Pancreas (tissue), 10 donors: ENCODE data around the gene RNASE7. TPM values are rescaled to one million over a fixed set of nuclear protein-coding genes. Genes with fewer than 3 reads are reported as not detected.

ENCODE experiments used
- ATAC-seq, 4 donors: fragments of 200-7000 bp; cut with Tn5 transposase; one replicate each; pipeline versions ENCODE4 v1.8.0 to v1.9.1; 2020; ENCODE audit warnings: mild to moderate bottlenecking in 4 of 4, moderate library complexity in 4 of 4
- DNase-seq, 6 donors: peaks; one replicate each; pipeline ENCODE4 v3.0.0-alpha.2; 2020
- FAIRE-seq: peaks from 2 replicates; lab custom pipeline; 2012; peaks lifted over from hg19 to GRCh38; lab: Jason Lieb, UNC
- H3K27ac ChIP-seq, 4 donors: fragments of 200-600 bp; sonication (generic); 1 replicate in 3 of 4; 2 replicates in 1 of 4; pipeline versions ENCODE4 v1.5.0 to v1.8.0; 2020
- H3K27me3 ChIP-seq, 4 donors: fragments of 200-600 bp; one replicate each; pipeline ENCODE4 v1.8.0; 2021
- H3K36me3 ChIP-seq, 3 donors: fragments of 200-600 bp; sonication (generic) in 1 of 3; one replicate each; pipeline versions ENCODE4 v1.5.0 to v1.8.0; 2020 to 2021
- H3K4me1 ChIP-seq, 3 donors: fragments of 200-600 bp; one replicate each; pipeline ENCODE4 v1.8.0; 2021
- H3K4me3 ChIP-seq, 4 donors: fragments of 200-600 bp; sonication (generic) in 2 of 4; one replicate each; pipeline versions ENCODE4 v1.5.0 to v1.8.0; 2020 to 2021
- H3K9me3 ChIP-seq, 4 donors: fragments of 200-600 bp; one replicate each; pipeline ENCODE4 v1.8.0; 2021
- CTCF ChIP-seq, 4 donors: fragments of 200-600 bp; sonication (generic) in 3 of 4; IDR thresholded peaks; one replicate each; pipeline versions ENCODE4 v1.5.0 to v1.8.0; 2021; ENCODE audit warnings: antibody characterized with exemption in 4 of 4
- WGBS, 2 donors: extraction: QIAGEN DNeasy Blood & Tissue Kit; methylation state at CpG; one replicate each; pipeline ENCODE4 v1.1.7; 2013; 5-methylcytosine and 5-hydroxymethylcytosine counted together
- intact Hi-C, 3 donors: fragments of 100-400 bp; cut with DNase I; formaldehyde crosslinking; loops; one replicate each; pipeline versions ENCODE4 v1.11.1 to v1.14.2; 2022
- polyA plus RNA-seq, 2 donors: library from polyadenylated mRNA; stranded (reverse); fragments of 200-250 nt; gene quantifications; one replicate each; pipeline ENCODE4 v1.2.3, GENCODE V29; 2013
- total RNA-seq, 6 donors: library from RNA; stranded (reverse); fragmentation: NEBNext Ultra II Directional in 4 of 6; extraction: Animal tissue kit (Norgen Biotek cat#: 25700) in 4 of 6; gene quantifications; one replicate each; pipeline versions ENCODE4 v1.2.1 to v1.2.4, GENCODE V29; 2021 to 2023
- donor health status: healthy with polysubstance abuse.
- donor health status: DM: no; HTN: no; CAD: no; lungs with moderate emphysema.
- donor health status: DM: no; HTN: no; CAD: no.
- donor health status: control.
- donor health status: control.
- donor health status: Bipolar disorder and iron deficiency.
- donor health status: DM: yes; HTN: yes; CAD: no.
- donor health status: DM: no; HTN: no; CAD: no.
- donor health status: DM: no; HTN: no; CAD: no.
- donor health status: DM: yes; HTN: yes; CAD: no.

The RNASE7 gene
- total RNA-seq: under 1 TPM in 4 of 6 donors, not detected in 2; 0.23 to 0.78 (median 0.28) TPM
- polyA plus RNA-seq: under 1 TPM in 1 of 2 donors, not detected in 1; 0.11 TPM

- Histone ChIP-seq H3K27ac (peak within 1 kb of the TSS; percentile 9 to 61 (median 54)), H3K9me3 (no peaks in the 10 kb centered on the region), H3K4me1 (peaks cover 18 to 33% (median 24%) of the 10 kb centered on the region in 3 donors), H3K27me3 (no peaks in the 10 kb centered on the region), H3K4me3 (no peak within 1 kb of the TSS), H3K36me3 (no peaks in the 10 kb centered on the region)
- FAIRE-seq: no peak
- peak in 2 of 6 donors; percentile 41 to 59 for DNase-seq
- intact Hi-C loops: no loop called here
- ATAC-seq: no peak
- WGBS, 2 donors: 63 to 64% methylated on average over 11 of the region's 11 CpGs
- no peak for TF ChIP-seq CTCF (IDR thresholded peaks at IDR 0.05)
Observed at GRCh38 chr14:21041676-21042433, at the start of gene RNASE7. Gene RNASE7 (plus strand): TSS chr14:21042362. CDS start chr14:21042993, 631 bp downstream.

GRCh38 chr14:20996521-20996920 is 45.6 kb upstream of the RNASE7 start:
- no peaks in the 10 kb centered on the region for H3K9me3 ChIP-seq
- H3K36me3 ChIP-seq: peaks cover 9 to 52% (median 33%) of the 10 kb centered on the region in 3 donors
- 81 to 84% methylated on average over 14 of the region's 14 CpGs for WGBS, 2 donors
- H3K27ac ChIP-seq: no peak overlapping the region
- FAIRE-seq: no peak
- H3K4me3 ChIP-seq: no peak overlapping the region
- ATAC-seq: no peak
- intact Hi-C loops: no loop called here
- peaks cover 0 to 4% (median 3%) of the 10 kb centered on the region in 3 donors for H3K4me1 ChIP-seq
- TF ChIP-seq CTCF (IDR thresholded peaks at IDR 0.05): no peak
- no peak for DNase-seq
- H3K27me3 ChIP-seq: no peaks in the 10 kb centered on the region

- Histone ChIP-seq H3K4me1 (no peaks in the 10 kb centered on the region), H3K4me3 (no peak overlapping the region), H3K27me3 (no peaks in the 10 kb centered on the region), H3K27ac (no peak overlapping the region), H3K36me3 (peaks cover 9 to 52% (median 33%) of the 10 kb centered on the region in 3 donors), H3K9me3 (no peaks in the 10 kb centered on the region)
- ATAC-seq (no peak), FAIRE-seq (no peak), DNase-seq (no peak)
- WGBS, 2 donors: 44 to 49% methylated on average over 4 of the region's 4 CpGs
- intact Hi-C loops: no loop called here
- no peak for TF ChIP-seq CTCF (IDR thresholded peaks at IDR 0.05)
Observed at GRCh38 chr14:20997115-20997514, 45.0 kb upstream of the RNASE7 start.

- H3K9me3 ChIP-seq: no peaks in the 10 kb centered on the region
- ATAC-seq (no peak), FAIRE-seq (no peak), DNase-seq (no peak)
- intact Hi-C loops: no loop called here
- TF ChIP-seq CTCF (IDR thresholded peaks at IDR 0.05): no peak
- H3K4me1 ChIP-seq: no peaks in the 10 kb centered on the region
- no peak overlapping the region for H3K27ac ChIP-seq
- WGBS, 2 donors: 57 to 59% methylated on average over 6 of the region's 6 CpGs
- H3K27me3 ChIP-seq: no peaks in the 10 kb centered on the region
- H3K4me3 ChIP-seq: no peak overlapping the region
- H3K36me3 ChIP-seq: peaks cover 9 to 48% (median 31%) of the 10 kb centered on the region in 3 donors
Observed at GRCh38 chr14:20997564-20997963, 44.6 kb upstream of the RNASE7 start.

- DNase-seq (no peak), ATAC-seq (no peak), FAIRE-seq (no peak)
- Histone ChIP-seq H3K4me1 (no peaks in the 10 kb centered on the region), H3K36me3 (peaks cover 9 to 42% (median 25%) of the 10 kb centered on the region in 3 donors), H3K4me3 (no peak overlapping the region), H3K27me3 (no peaks in the 10 kb centered on the region), H3K27ac (no peak overlapping the region), H3K9me3 (no peaks in the 10 kb centered on the region)
- intact Hi-C loops: no loop called here
- 49 to 68% methylated on average over 3 of the region's 3 CpGs for WGBS, 2 donors
- TF ChIP-seq CTCF (IDR thresholded peaks at IDR 0.05): no peak
Observed at GRCh38 chr14:20998139-20998538, 44.0 kb upstream of the RNASE7 start.
